Spinal cord (tissue), 10 donors: ENCODE results near the gene TAC4. TPM values are rescaled to one million over a fixed set of nuclear protein-coding genes. Genes with fewer than 3 reads are reported as not detected.
"Not testable (repeated sequence)": the region's sequence is repeated elsewhere in the genome, so short reads cannot be mapped to it uniquely, and the experiment has no call there.

Experiments
- DNase-seq, 6 donors: peaks; one replicate each; pipeline versions ENCODE4 v3.0.0 to v3.0.0-alpha.2; 2013 to 2015; ENCODE audit warnings: low spot score in 6 of 6, low read depth in 4 of 6
- H3K27ac ChIP-seq: one replicate; pipeline ENCODE4 v1.5.1; 2013; ENCODE audit warnings: low read depth, low read length, control low read depth
- H3K27me3 ChIP-seq: one replicate; pipeline ENCODE4 v1.6.1; 2013; ENCODE audit warnings: low read length; ENCODE audit not compliant: control insufficient read depth, insufficient read depth
- H3K36me3 ChIP-seq: one replicate; pipeline ENCODE4 v1.6.1; 2013; ENCODE audit warnings: low read length; ENCODE audit not compliant: control insufficient read depth, insufficient read depth
- H3K4me1 ChIP-seq: one replicate; pipeline ENCODE4 v1.6.1; 2013; ENCODE audit warnings: low read length; ENCODE audit not compliant: control insufficient read depth, insufficient read depth
- H3K4me3 ChIP-seq: one replicate; pipeline ENCODE4 v1.5.1; 2013; ENCODE audit warnings: low read depth, low read length, control low read depth
- H3K9me3 ChIP-seq: one replicate; pipeline ENCODE4 v1.6.1; 2013; ENCODE audit warnings: low read length; ENCODE audit not compliant: control insufficient read depth, insufficient read depth
- whole genome bisulfite sequencing: methylation state at CpG from one replicate; pipeline ENCODE4 v1.1.5; 2013; ENCODE audit warnings: missing lambda C conversion rate; ENCODE audit not compliant: insufficient coverage; 5-methylcytosine and 5-hydroxymethylcytosine counted together
- polyA plus RNA-seq, 2 donors: library from polyadenylated mRNA; unstranded; fragments of 120-200 nt; gene quantifications; one replicate each; pipeline ENCODE4 v1.2.1, GENCODE V29; 2013; ENCODE audit not compliant: insufficient read length in 2 of 2
- total RNA-seq, 2 donors: library from RNA; depleted of rRNA in 1 of 2; stranded (reverse); fragments of 120-200 nt in 1 of 2; fragments of >200 nt in 1 of 2; gene quantifications; one replicate each; pipeline versions ENCODE4 v1.2.3 to v1.2.4, GENCODE V29; 2013 to 2014
- donor health status: healthy.

TAC4 gene
- total and polyA plus RNA-seq, 4 donors: 0.35 TPM; not detected in 3

DNA sequence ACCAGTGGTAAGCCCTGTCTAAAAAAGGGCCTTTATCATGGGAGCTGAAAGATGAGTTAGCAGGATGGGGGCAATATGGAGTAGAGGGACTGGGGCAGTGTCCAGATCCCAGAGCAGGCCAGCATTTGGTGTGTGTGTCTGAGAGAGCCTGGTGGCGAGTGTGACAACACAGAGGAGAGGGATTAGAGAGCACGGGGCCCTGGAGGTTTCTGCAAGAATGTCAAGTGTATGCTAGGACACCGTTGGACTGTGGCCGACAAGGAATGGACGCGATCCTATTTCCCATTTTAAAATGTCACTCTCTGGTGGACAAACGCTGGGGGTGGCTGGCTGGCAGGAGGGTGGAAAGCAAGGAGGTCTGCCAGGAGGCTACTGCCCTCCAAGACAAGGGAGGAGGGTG, 12.4 kb downstream of the TAC4 start:
- H3K9me3 ChIP-seq: no peaks in the 10 kb centered on the region
- H3K4me3 ChIP-seq: no peak overlapping the region
- DNase-seq: no peak
- 89% methylated on average over 5 of the region's 7 CpGs for WGBS
- H3K27ac ChIP-seq: no peak overlapping the region
- no peaks in the 10 kb centered on the region for H3K4me1 ChIP-seq
- peaks cover 23% of the 10 kb centered on the region for H3K36me3 ChIP-seq
- no peaks in the 10 kb centered on the region for H3K27me3 ChIP-seq

DNA sequence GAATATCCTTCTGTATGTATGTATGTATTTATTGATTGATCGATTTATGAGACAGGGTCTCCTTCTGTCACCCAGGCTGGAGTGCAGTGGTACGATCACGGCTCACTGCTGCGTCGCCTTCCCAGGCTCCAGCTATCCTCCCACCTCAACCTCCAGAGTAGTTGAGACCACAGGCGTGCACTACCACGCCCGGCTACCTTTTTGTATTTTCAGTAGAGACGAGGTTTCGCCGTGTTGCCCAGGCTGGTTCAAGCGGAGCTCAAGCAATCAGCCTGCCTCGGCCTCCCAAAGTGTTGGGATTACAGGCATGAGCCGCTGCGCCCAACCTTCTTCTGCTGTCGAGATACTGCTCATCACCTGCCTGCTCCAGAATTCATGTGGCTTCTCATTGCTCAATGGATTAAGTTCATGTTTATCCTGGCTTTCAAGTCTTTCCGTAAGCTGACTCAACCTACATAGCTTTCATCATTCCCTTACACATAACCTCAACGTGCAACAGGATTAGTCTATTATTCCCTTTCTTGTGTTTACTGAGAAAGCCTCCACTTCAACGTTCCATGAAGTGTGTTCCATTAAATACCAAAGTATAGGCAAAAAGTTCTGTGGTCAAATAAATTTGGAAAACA, 13.6 kb downstream of the TAC4 start:
- Histone ChIP-seq H3K9me3 (no peaks in the 10 kb centered on the region), H3K4me3 (no peak overlapping the region), H3K27me3 (no peaks in the 10 kb centered on the region), H3K4me1 (no peaks in the 10 kb centered on the region), H3K36me3 (peaks cover 26% of the 10 kb centered on the region), H3K27ac (no peak overlapping the region)
- WGBS: 95% methylated on average over 13 of the region's 19 CpGs
- no peak for DNase-seq

DNA sequence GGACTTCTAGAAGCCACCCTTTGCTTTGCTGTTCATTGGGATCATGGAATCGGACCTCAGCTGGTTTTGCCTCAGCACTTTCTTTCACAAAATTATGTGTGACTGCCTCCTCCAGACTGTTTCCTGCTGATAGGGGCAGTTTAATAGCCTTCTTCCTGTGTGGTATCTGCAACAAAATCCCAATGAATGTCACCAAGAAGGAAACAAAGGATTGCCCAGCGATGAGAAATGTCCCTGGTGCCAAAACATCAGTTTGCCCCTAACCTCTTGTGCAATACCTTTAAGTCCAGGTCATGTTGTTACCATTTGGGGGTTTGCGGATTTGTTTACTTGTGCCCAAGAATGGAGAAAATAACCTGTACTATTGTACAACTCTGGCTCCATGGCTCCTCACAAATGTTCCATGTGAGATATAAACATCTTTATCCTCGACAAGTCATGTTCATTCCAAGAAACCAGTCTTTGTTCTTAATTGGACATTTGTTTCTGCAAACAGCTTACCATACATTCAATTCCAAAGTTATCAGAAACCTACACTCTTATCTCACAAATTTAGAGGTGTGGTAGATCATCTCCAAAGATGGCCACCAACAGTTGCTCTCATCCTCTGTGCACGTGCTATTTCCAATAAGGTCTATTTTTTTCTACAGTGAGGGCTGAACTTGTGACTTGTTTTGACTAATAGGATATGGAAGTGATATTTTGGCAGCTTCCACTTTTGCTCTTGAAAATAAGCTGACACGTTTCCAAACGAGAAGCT, 14.8 kb downstream of the TAC4 start:
- H3K9me3 ChIP-seq: no peaks in the 10 kb centered on the region
- no peak overlapping the region for H3K4me3 ChIP-seq
- no peaks in the 10 kb centered on the region for H3K4me1 ChIP-seq
- peaks cover 26% of the 10 kb centered on the region for H3K36me3 ChIP-seq
- DNase-seq: no peak
- no peaks in the 10 kb centered on the region for H3K27me3 ChIP-seq
- 93% methylated on average over 5 of the region's 7 CpGs for WGBS
- no peak overlapping the region for H3K27ac ChIP-seq

DNA sequence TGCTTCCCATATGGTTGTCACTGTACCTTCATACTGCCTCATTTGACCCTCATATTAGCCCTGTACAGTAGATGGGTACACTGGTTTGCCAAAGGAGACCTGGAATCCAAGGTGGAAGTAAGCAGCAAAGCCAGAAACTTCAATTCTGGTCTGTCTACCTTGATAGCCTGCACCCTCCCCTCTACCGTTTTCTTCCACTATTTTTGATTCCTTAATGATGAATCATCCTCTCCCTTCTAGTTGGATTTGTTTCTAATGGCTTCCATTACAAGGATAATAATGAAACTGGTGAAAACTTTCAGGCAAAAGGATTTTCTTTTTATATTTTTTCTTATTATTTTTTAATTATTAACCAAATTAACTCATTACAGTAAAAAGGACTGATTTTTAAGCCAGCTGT, 17.3 kb downstream of the TAC4 start:
- Histone ChIP-seq H3K27me3 (no peaks in the 10 kb centered on the region), H3K36me3 (peaks cover 22% of the 10 kb centered on the region), H3K9me3 (no peaks in the 10 kb centered on the region), H3K4me3 (no peak overlapping the region), H3K4me1 (no peaks in the 10 kb centered on the region), H3K27ac (no peak overlapping the region)
- DNase-seq: no peak
- WGBS: no CpG with 5 or more reads among the region's 1 CpG

DNA sequence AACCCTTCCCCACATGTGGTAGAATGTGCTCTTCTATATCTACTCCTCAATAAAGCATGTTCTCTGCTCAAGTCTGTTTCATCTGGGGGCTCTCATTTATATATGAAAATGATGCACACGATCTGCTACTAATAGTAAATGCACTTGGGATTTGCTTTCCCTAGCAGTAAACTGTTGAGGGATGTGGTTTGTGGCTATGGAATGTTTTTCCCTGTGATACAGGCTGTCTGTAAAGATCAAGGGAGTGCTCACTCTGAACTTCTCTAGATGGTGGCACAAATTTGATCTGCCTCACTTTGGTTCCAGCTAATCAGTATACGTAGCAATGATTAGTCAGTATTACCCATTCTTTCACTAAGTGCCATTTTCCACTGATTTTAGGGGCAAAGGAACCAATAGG, 18.8 kb downstream of the TAC4 start:
- no peak for DNase-seq
- H3K36me3 ChIP-seq: peaks cover 20% of the 10 kb centered on the region
- WGBS: no CpG with 5 or more reads among the region's 2 CpGs
- no peaks in the 10 kb centered on the region for H3K9me3 ChIP-seq
- H3K27ac ChIP-seq: no peak overlapping the region
- H3K4me1 ChIP-seq: no peaks in the 10 kb centered on the region
- no peak overlapping the region for H3K4me3 ChIP-seq
- no peaks in the 10 kb centered on the region for H3K27me3 ChIP-seq

DNA sequence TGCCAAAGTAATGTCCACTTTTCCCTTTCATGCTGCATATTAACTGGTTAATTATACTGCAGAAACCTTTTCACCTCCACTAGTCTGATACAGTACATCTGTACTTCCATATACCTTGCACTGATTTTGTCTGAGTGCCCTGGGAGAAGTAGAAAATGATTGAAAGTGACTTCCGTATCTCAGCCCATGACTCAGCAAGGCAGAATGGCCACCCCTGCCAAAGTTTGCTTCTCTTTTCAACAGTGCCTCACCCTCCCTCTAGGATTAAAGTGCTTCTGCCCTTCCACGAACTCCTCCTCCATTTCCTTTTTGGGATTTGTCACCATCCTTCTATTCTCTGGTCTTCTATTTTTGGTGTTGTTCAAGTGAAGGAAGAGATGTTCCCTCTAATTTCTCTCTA, 19.5 kb downstream of the TAC4 start:
- not testable (repeated sequence) for H3K27ac ChIP-seq, H3K27me3 ChIP-seq
- WGBS: no CpG with 5 or more reads among the region's 2 CpGs

DNA sequence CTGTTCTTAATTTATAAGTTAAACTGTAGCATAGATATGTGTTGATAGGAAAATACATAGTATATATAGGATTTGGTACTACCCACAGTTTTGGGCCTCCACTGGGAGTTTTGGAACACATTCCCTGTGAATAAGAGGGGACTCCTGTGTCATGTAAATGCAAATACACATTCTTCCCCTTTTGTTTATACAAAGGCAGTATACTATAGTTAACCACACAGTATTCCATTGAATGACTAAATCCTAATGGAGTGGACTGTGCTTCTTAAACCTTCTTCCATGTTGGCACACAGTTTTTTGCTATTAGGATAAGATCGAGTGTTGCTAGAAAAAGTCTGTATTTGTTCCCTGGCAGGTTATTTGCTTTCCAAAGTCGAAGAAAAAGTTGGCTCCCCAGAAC, 22.2 kb downstream of the TAC4 start:
- 91% methylated on average over 2 of the region's 2 CpGs for WGBS

More for the DNA sequence above, 19.5 kb downstream of the TAC4 start:
- H3K9me3 ChIP-seq, H3K4me3 ChIP-seq, H3K4me1 ChIP-seq, DNase-seq: not testable (repeated sequence)
- peaks cover 18% of the 10 kb centered on the region for H3K36me3 ChIP-seq

DNA sequence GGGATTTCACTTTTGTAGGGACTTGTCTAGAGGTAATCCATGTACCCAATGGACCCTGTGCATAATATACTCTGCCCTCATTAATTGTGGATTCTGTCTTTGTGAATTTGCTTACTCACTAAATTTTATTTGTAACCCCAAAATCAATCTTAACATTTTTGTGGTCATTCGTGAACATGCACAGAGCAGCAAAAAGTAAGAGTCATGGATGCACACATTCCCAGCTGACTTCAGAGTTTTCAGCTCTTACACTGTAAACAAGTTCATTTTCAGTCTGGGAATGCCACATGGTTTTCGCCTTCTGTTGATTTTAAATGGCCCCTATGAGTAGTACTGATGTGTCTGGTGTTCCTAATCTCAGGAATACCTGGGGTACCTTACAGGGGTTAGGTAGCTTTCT, 24.3 kb downstream of the TAC4 start:
- Histone ChIP-seq H3K4me3 (no peak overlapping the region), H3K27ac (no peak overlapping the region), H3K9me3 (no peaks in the 10 kb centered on the region), H3K36me3 (peaks cover 22% of the 10 kb centered on the region), H3K27me3 (no peaks in the 10 kb centered on the region), H3K4me1 (no peaks in the 10 kb centered on the region)
- no peak for DNase-seq
- 100% methylated on average over 1 of the region's 2 CpGs for WGBS

More for the DNA sequence above, 22.2 kb downstream of the TAC4 start:
- no peak for DNase-seq
- H3K36me3 ChIP-seq: peaks cover 20% of the 10 kb centered on the region
- no peaks in the 10 kb centered on the region for H3K27me3 ChIP-seq
- H3K4me1 ChIP-seq: no peaks in the 10 kb centered on the region
- H3K4me3 ChIP-seq: no peak overlapping the region
- H3K9me3 ChIP-seq: no peaks in the 10 kb centered on the region
- no peak overlapping the region for H3K27ac ChIP-seq

DNA sequence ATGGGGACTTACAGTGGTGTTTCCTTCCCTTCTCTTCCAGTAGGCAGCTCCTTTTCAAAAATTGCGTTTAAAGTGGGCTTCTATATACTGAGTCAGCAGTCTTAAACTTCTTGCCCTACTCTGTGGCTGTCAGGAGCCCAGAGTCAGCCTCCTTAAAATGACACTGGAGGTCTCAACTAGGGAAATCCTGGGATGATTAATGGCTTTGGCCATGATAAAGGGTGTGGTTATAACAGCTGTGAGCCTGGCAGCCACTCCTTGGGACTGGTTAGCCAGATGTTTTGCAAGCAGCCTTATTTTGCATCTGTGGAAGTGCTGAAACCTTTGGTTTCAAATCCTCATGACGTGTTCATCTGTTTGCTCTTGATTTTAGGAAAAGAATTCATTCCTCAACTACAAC, 25.0 kb downstream of the TAC4 start:
- no peak for DNase-seq
- peaks cover 28% of the 10 kb centered on the region for H3K36me3 ChIP-seq
- no CpG with 5 or more reads among the region's 2 CpGs for WGBS
- no peaks in the 10 kb centered on the region for H3K4me1 ChIP-seq
- H3K27me3 ChIP-seq: no peaks in the 10 kb centered on the region
- no peak overlapping the region for H3K4me3 ChIP-seq
- no peak overlapping the region for H3K27ac ChIP-seq
- H3K9me3 ChIP-seq: no peaks in the 10 kb centered on the region

DNA sequence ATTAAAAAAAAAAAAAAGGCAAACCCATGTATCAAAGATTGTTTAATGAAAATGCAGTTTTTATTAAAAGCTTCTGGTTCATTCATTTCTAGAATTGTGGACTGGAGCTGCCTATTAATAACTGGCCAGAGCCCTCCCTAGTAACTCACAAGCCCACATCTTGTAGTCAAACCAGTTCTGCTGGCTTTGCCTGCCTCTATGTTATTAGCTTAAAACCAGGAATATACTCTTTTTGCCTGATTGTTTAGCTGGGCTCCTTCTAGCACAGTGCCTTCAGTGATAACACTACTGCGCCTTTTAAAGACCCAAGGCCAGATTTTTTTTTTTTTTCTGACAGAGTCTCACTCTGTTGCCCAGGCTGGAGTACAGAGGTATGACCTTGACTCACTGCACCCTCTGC, 26.0 kb downstream of the TAC4 start:
- WGBS: 100% methylated on average over 1 of the region's 1 CpG
- H3K36me3 ChIP-seq: peaks cover 35% of the 10 kb centered on the region

More for the DNA sequence above, 26.0 kb downstream of the TAC4 start:
- H3K27me3 ChIP-seq: no peaks in the 10 kb centered on the region
- H3K27ac ChIP-seq: no peak overlapping the region
- H3K4me1 ChIP-seq: peaks cover 3% of the 10 kb centered on the region
- H3K4me3 ChIP-seq: no peak overlapping the region
- DNase-seq: no peak
- H3K9me3 ChIP-seq: no peaks in the 10 kb centered on the region
